Subcutaneous abdominal adipose tissue (tissue), 5 donors: ENCODE data around the gene TOP3B.

ENCODE experiments used
- H3K27ac ChIP-seq: one replicate; pipeline ENCODE4 v1.7.0; 2013; ENCODE audit warnings: low read depth, mild to moderate bottlenecking, inconsistent platforms, low read length, moderate library complexity
- H3K27me3 ChIP-seq, 5 donors: one replicate each; pipeline ENCODE4 v1.7.0; 2013; ENCODE audit warnings: low read length in 5 of 5, inconsistent platforms in 1 of 5; ENCODE audit not compliant: control insufficient read depth in 5 of 5, insufficient read depth in 4 of 5
- H3K36me3 ChIP-seq, 5 donors: one replicate each; pipeline ENCODE4 v1.7.0; 2013; ENCODE audit warnings: low read length in 5 of 5; ENCODE audit not compliant: control insufficient read depth in 5 of 5, insufficient read depth in 5 of 5
- H3K4me1 ChIP-seq, 5 donors: one replicate each; pipeline ENCODE4 v1.7.0; 2013; ENCODE audit warnings: low read length in 5 of 5, mild to moderate bottlenecking in 3 of 5, moderate library complexity in 1 of 5; ENCODE audit not compliant: control insufficient read depth in 5 of 5, insufficient read depth in 5 of 5
- H3K4me3 ChIP-seq, 5 donors: one replicate each; pipeline ENCODE4 v1.7.0; 2013; ENCODE audit warnings: low read length in 5 of 5, low read depth in 1 of 5
- H3K9ac ChIP-seq, 5 donors: one replicate each; pipeline ENCODE4 v1.7.0; 2013; ENCODE audit warnings: low read length in 5 of 5, mild to moderate bottlenecking in 4 of 5, moderate library complexity in 3 of 5
- H3K9me3 ChIP-seq, 5 donors: one replicate each; pipeline ENCODE4 v1.7.0; 2013; ENCODE audit warnings: low read length in 5 of 5; ENCODE audit not compliant: control insufficient read depth in 5 of 5
- donor health status: healthy.
- donor health status: healthy.
- donor health status: healthy.
- donor health status: healthy.
- donor health status: healthy.

Gene TOP3B

DNA sequence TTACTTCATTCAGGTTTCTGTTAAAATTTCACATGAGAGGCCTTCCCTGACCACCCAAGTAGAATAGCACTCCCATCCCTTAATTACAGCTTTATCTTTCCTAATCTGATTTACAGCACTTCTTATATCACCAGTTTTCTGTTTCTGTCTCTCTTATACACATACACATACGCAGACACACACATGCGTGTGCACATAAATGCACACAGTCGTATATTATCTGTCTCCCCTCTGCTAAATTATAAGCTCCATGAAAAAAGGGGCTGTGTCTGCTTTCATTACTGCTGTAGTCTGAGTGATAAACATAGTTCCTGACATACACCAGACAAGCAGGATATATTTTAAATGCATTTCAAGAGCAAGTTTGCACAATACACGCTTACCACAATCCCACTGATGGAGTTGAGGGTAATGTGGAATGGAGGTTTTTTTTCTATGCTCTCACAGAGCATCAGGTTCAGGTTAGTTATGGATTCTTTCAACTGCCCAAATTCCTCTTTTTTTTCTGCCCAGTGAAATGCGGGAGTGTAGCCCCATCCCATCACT, 13.7 kb upstream of the TOP3B start:
- peaks cover 0 to 3% (median under 1%) of the 10 kb centered on the region in 5 donors for H3K27me3 ChIP-seq
- no peaks in the 10 kb centered on the region for H3K36me3 ChIP-seq
- H3K4me3 ChIP-seq = no peak overlapping the region

DNA sequence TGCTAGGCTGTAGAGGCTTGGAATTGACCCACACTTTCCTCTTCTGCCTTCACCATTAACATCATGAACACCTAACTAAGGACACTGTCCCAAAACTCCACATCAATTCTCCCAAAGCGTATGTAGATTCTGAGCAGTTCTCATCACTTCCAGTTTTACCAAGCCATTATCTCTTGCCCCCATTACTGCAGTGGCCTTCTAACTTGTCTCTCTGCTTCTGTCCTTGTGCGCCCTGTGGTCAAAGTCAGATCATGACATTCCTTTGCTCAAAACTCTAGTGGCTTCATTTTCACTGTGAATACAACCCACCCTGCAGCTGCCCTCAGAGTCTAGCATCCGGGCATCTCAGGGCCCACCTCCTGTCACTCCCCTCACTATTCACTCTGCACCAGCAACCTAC, 13.1 kb upstream of the TOP3B start:
- no peaks in the 10 kb centered on the region for H3K9me3 ChIP-seq
- peaks cover 0 to 5% (median 2%) of the 10 kb centered on the region in 5 donors for H3K27me3 ChIP-seq
- no peak overlapping the region for H3K4me3 ChIP-seq
- H3K27ac ChIP-seq = no peak overlapping the region
- H3K9ac ChIP-seq = no peak overlapping the region
- no peaks in the 10 kb centered on the region for H3K4me1 ChIP-seq
- no peaks in the 10 kb centered on the region for H3K36me3 ChIP-seq

More for the DNA sequence above, 13.7 kb upstream of the TOP3B start:
- H3K9me3 ChIP-seq = no peaks in the 10 kb centered on the region
- no peaks in the 10 kb centered on the region for H3K4me1 ChIP-seq
- H3K27ac ChIP-seq = no peak overlapping the region
- H3K9ac ChIP-seq = no peak overlapping the region

DNA sequence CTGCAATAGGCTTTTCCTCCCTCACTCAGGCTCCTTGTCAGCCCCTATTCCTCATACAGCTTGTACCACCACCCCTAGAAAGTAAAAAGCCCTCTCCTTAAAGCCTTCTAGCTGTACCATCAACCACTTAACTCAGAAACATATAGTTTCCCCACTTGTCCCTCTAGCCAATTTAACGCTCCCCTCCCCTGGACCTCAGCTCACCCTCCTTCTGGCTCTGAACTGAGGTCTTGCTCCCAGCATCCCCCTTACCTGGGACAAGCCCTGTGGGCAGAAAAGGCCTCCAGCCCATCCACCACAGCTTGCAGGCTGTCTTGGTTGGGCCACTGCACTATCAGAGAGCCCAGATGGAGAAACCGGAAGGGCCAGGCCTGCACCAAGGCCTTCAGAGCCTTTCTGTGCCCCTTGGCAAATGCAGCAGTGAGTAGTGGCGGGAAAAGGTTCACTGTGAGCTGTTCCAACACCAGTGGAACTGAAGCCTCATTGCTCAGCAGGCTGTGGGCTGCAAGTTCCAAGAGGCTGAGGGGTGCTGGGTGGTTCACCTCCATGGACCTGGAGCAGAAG, 12.4 kb upstream of the TOP3B start:
- H3K4me1 ChIP-seq = no peaks in the 10 kb centered on the region
- no peak overlapping the region for H3K4me3 ChIP-seq
- no peak overlapping the region for H3K9ac ChIP-seq
- H3K27ac ChIP-seq = no peak overlapping the region
- H3K9me3 ChIP-seq = no peaks in the 10 kb centered on the region
- H3K27me3 ChIP-seq = peaks cover 0 to 6% (median 2%) of the 10 kb centered on the region in 5 donors
- H3K36me3 ChIP-seq = no peaks in the 10 kb centered on the region

GRCh38 chr22:21992593-21993237, 10.1 kb upstream of the TOP3B start:
- no peaks in the 10 kb centered on the region for H3K9me3 ChIP-seq
- H3K36me3 ChIP-seq = no peaks in the 10 kb centered on the region
- no peak overlapping the region for H3K27ac ChIP-seq
- no peak overlapping the region for H3K4me3 ChIP-seq
- H3K27me3 ChIP-seq = peaks cover 0 to 10% (median 3%) of the 10 kb centered on the region in 5 donors
- no peak overlapping the region for H3K9ac ChIP-seq
- no peaks in the 10 kb centered on the region for H3K4me1 ChIP-seq

DNA sequence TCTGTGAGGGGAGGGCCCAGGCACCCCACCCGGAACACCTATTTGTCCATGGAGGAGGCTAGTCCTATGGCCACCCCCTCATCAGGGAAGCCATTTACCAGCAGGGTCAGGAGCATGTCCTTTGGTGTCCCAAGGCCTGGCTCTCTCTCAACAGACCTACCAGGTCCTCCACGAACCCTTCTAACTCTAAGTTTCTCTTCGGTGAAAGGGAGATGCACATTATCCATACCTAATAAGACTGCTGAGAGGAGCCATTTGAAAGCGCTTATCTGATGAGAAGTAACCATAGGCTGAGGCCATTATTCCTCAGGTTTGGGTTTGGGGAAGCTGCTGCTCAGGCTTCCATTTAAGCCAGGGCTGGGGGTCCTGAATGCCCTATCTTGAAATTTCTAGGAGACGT, 9.2 kb upstream of the TOP3B start:
- Histone ChIP-seq H3K9ac (no peak overlapping the region), H3K9me3 (no peaks in the 10 kb centered on the region), H3K36me3 (no peaks in the 10 kb centered on the region), H3K27ac (no peak overlapping the region), H3K4me3 (no peak overlapping the region), H3K27me3 (peaks cover 0 to 10% (median 3%) of the 10 kb centered on the region in 5 donors), H3K4me1 (no peaks in the 10 kb centered on the region)

GRCh38 chr22:21991304-21991596, 8.7 kb upstream of the TOP3B start:
- Histone ChIP-seq H3K36me3 (no peaks in the 10 kb centered on the region), H3K9me3 (no peaks in the 10 kb centered on the region), H3K4me1 (no peaks in the 10 kb centered on the region), H3K27ac (no peak overlapping the region), H3K4me3 (no peak overlapping the region), H3K9ac (no peak overlapping the region), H3K27me3 (peaks cover 0 to 10% (median 3%) of the 10 kb centered on the region in 5 donors)

GRCh38 chr22:21990445-21991303, 8.1 kb upstream of the TOP3B start:
- Histone ChIP-seq H3K4me3 (no peak overlapping the region), H3K27ac (no peak overlapping the region), H3K36me3 (no peaks in the 10 kb centered on the region), H3K9ac (no peak overlapping the region), H3K9me3 (no peaks in the 10 kb centered on the region), H3K27me3 (peaks cover 0 to 10% (median 3%) of the 10 kb centered on the region in 5 donors), H3K4me1 (no peaks in the 10 kb centered on the region)

- H3K36me3 ChIP-seq = no peaks in the 10 kb centered on the region
- no peaks in the 10 kb centered on the region for H3K4me1 ChIP-seq
- H3K9ac ChIP-seq = no peak overlapping the region
- H3K27me3 ChIP-seq = peaks cover 0 to 10% (median 3%) of the 10 kb centered on the region in 5 donors
- H3K9me3 ChIP-seq = no peaks in the 10 kb centered on the region
- no peak overlapping the region for H3K27ac ChIP-seq
- H3K4me3 ChIP-seq = no peak overlapping the region
Measured at GRCh38 chr22:21989049-21989448, 6.5 kb upstream of the TOP3B start.

DNA sequence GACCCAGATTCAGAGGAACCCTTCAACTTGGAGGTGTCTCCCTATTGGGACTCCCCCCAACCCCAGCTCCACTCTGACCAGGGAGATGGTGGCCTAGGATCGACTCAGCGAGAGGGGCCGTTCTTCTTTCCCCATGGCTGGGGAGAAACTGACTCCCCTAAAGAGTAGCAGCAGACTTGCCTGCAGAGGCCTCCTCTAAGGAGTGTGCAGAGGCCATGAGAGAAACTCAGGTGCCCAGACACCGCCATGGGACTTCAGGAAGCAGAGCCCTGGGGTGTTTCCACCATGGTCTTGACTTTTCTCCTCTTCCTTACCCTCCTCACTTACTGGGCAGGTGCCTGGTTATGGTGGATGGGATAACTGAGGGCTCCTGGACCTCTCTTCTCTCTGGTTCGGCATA, 2.6 kb upstream of the TOP3B start:
- Histone ChIP-seq H3K4me3 (no peak overlapping the region), H3K27me3 (peaks cover 0 to 5% (median 2%) of the 10 kb centered on the region in 5 donors), H3K27ac (no peak overlapping the region), H3K9ac (no peak overlapping the region), H3K4me1 (peaks cover 0 to 21% (median 16%) of the 10 kb centered on the region in 5 donors), H3K36me3 (no peaks in the 10 kb centered on the region), H3K9me3 (no peaks in the 10 kb centered on the region)

- Histone ChIP-seq H3K27ac (no peak overlapping the region), H3K9ac (no peak overlapping the region), H3K9me3 (no peaks in the 10 kb centered on the region), H3K4me3 (no peak overlapping the region), H3K27me3 (peaks cover 0 to 3% (median 2%) of the 10 kb centered on the region in 5 donors), H3K4me1 (peaks cover 0 to 21% (median 16%) of the 10 kb centered on the region in 5 donors), H3K36me3 (no peaks in the 10 kb centered on the region)
Measured at GRCh38 chr22:21984793-21985192, 2.2 kb upstream of the TOP3B start.
